GM23248 (cell line): Measurements from ENCODE around the gene PCP4. TPM values are rescaled to one million over a fixed set of nuclear protein-coding genes. Genes with fewer than 3 reads are reported as not detected.
"Not testable (repeated sequence)": the region's sequence is repeated elsewhere in the genome, so short reads cannot be mapped to it uniquely, and the experiment has no call there.

ENCODE experiments used
- DNase-seq: peaks from one replicate; pipeline ENCODE4 v3.0.0-alpha.2; 2015
- H2AFZ ChIP-seq: fragments of 200-600 bp; sonication (generic); 2 replicates; pipeline ENCODE4 v1.6.1; 2016; ENCODE audit warnings: antibody characterized with exemption
- H3F3A ChIP-seq: fragments of 200-600 bp; sonication (generic); 2 replicates; pipeline ENCODE4 v1.6.1; 2016; ENCODE audit warnings: mild to moderate bottlenecking, antibody characterized with exemption, mixed run types; ENCODE audit not compliant: insufficient read depth
- H3K27ac ChIP-seq: fragments of 200-600 bp; sonication (generic); 2 replicates; pipeline ENCODE4 v1.5.1; 2016; ENCODE audit warnings: mild to moderate bottlenecking
- H3K27me3 ChIP-seq: fragments of 200-600 bp; sonication (generic); replicated peaks from 2 replicates; pipeline ENCODE4 v1.6.1; 2016; ENCODE audit warnings: mild to moderate bottlenecking; ENCODE audit not compliant: insufficient read depth
- H3K36me3 ChIP-seq: fragments of 200-600 bp; sonication (generic); 2 replicates; pipeline ENCODE4 v1.6.1; 2016; ENCODE audit warnings: low read depth, mild to moderate bottlenecking
- H3K4me1 ChIP-seq: fragments of 200-600 bp; sonication (generic); 2 replicates; pipeline ENCODE4 v1.6.1; 2016; ENCODE audit warnings: mild to moderate bottlenecking; ENCODE audit not compliant: insufficient read depth
- H3K4me2 ChIP-seq: fragments of 200-600 bp; sonication (generic); one replicate; pipeline ENCODE4 v1.6.1; 2016; ENCODE audit warnings: mild to moderate bottlenecking; ENCODE audit not compliant: unreplicated experiment
- H3K4me3 ChIP-seq: fragments of 200-600 bp; sonication (generic); 2 replicates; pipeline ENCODE4 v1.5.1; 2016; ENCODE audit warnings: mild to moderate bottlenecking
- H3K79me2 ChIP-seq: fragments of 200-600 bp; sonication (generic); 2 replicates; pipeline ENCODE4 v1.6.1; 2016; ENCODE audit warnings: mild to moderate bottlenecking; ENCODE audit not compliant: insufficient read depth
- H3K9ac ChIP-seq: fragments of 200-600 bp; sonication (generic); 2 replicates; pipeline ENCODE4 v1.6.1; 2016; ENCODE audit warnings: mild to moderate bottlenecking
- H3K9me2 ChIP-seq: fragments of 200-600 bp; sonication (generic); 2 replicates; pipeline ENCODE4 v1.6.1; 2016; ENCODE audit warnings: mixed run types, mild to moderate bottlenecking, moderate library complexity; ENCODE audit not compliant: insufficient read depth
- H3K9me3 ChIP-seq: fragments of 200-600 bp; sonication (generic); one replicate; pipeline ENCODE4 v1.6.1; 2017; ENCODE audit warnings: low read depth
- H4K20me1 ChIP-seq: fragments of 200-600 bp; sonication (generic); 2 replicates; pipeline ENCODE4 v1.6.0; 2016; ENCODE audit not compliant: insufficient read depth
- EZH2 ChIP-seq: fragments of 200-600 bp; sonication (generic); IDR thresholded peaks from 2 replicates; pipeline ENCODE4 v1.6.1; 2018; ENCODE audit warnings: antibody characterized with exemption, mild to moderate bottlenecking; ENCODE audit not compliant: insufficient read depth, poor library complexity, severe bottlenecking
- EZH2phosphoT487 ChIP-seq: fragments of 200-600 bp; sonication (generic); IDR thresholded peaks from 2 replicates; pipeline ENCODE4 v1.6.1; 2018; ENCODE audit warnings: antibody characterized with exemption, moderate library complexity, mild to moderate bottlenecking, low read depth; ENCODE audit not compliant: insufficient read depth
- whole genome bisulfite sequencing, 2 experiments: methylation state at CpG; one replicate each; pipeline ENCODE4 v1.1.6; 2015 to 2017; ENCODE audit warnings: low lambda C conversion rate in 2 of 2, low coverage in 1 of 2; ENCODE audit errors: missing lambda C conversion rate in 2 of 2; 5-methylcytosine and 5-hydroxymethylcytosine counted together
- in situ Hi-C: fragments of 300-500 bp; cut with MboI; formaldehyde crosslinking; loops from 2 replicates; pipeline ENCODE4 v1.15.0; 2020
- polyA plus RNA-seq: library from polyadenylated mRNA; unstranded; fragments of >200 nt; fragmentation: Nextera tagmentation; extraction: Ambion mirVana; gene quantifications from 2 replicates; pipeline ENCODE4 v1.2.1, GENCODE V29; 2016
- total RNA-seq: library from RNA; depleted of rRNA; stranded (reverse); fragments of >200 nt; shearing (Covaris generic); gene quantifications from 2 replicates; pipeline ENCODE4 v1.2.3, GENCODE V29; 2014

Gene PCP4
- total and polyA plus RNA-seq, 2 experiments from 2014 or later = not detected

DNA sequence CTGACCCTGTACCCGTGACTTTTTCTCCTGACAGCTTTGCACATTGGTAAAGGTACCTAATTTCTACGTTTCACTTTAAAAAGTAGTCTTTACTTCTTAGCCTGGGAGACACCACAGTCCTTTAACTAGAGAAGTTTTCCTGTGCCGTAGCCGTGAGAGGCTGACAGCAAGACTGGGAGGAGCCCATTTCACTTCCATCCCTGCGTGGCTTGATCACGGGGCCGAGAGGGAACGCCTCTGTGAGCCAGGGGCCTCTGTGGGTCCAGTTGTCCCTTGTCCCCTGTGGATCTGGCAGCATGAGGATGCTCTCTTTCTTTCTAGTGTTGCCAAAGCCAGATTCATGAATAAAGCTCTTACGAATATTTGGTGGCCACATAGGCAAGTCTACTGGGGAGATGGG lies 21.6 kb downstream of the PCP4 start:
- no peak for TF ChIP-seq EZH2phosphoT487
- no peak for TF ChIP-seq EZH2
- H3K9ac ChIP-seq = no peak overlapping the region
- peaks cover 3% of the 10 kb centered on the region for H3K9me3 ChIP-seq
- no peaks in the 10 kb centered on the region for H3K9me2 ChIP-seq
- H3K79me2 ChIP-seq = no peaks in the 10 kb centered on the region
- H3K27ac ChIP-seq = no peak overlapping the region
- H3K4me2 ChIP-seq = no peak overlapping the region
- in situ Hi-C loops = no loop called here
- no peaks in the 10 kb centered on the region for H3F3A ChIP-seq
- H3K27me3 ChIP-seq = no peaks in the 10 kb centered on the region
- no peaks in the 10 kb centered on the region for H3K36me3 ChIP-seq
- no peaks in the 10 kb centered on the region for H3K4me1 ChIP-seq
- H2AFZ ChIP-seq = no peak overlapping the region
- DNase-seq = no peak
- 27 to 34% methylated on average over 9 of the region's 9 CpGs for WGBS, 2 experiments
- H4K20me1 ChIP-seq = no peaks in the 10 kb centered on the region
- no peak overlapping the region for H3K4me3 ChIP-seq

DNA sequence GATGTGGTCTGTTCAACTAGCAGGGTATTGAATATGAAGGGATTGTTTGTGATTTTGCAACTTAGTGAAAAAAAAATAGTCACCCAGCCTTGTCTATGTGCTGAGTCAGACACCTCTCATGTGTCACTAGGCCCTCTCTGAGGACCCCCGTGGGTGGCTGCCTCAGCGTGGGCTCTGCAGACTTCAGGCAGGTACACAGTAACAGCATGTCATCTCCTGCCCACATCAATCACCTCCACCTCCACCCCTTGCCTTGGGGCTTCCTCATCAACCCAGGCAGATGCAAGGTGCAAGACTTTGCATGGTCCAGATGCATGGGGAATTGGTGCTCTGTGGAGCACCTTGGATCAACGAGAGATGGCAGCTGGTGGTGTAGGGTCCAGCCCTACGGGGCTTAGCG lies 23.9 kb downstream of the PCP4 start:
- H3K36me3 ChIP-seq = no peaks in the 10 kb centered on the region
- in situ Hi-C loops = no loop called here
- no peak overlapping the region for H3K4me3 ChIP-seq
- no peak for TF ChIP-seq EZH2
- no peak for TF ChIP-seq EZH2phosphoT487
- no peaks in the 10 kb centered on the region for H3K79me2 ChIP-seq
- no peaks in the 10 kb centered on the region for H3F3A ChIP-seq
- no peak overlapping the region for H2AFZ ChIP-seq
- no peaks in the 10 kb centered on the region for H3K4me1 ChIP-seq
- H3K4me2 ChIP-seq = no peak overlapping the region
- H3K9me2 ChIP-seq = no peaks in the 10 kb centered on the region
- no peak overlapping the region for H3K27ac ChIP-seq
- no peaks in the 10 kb centered on the region for H4K20me1 ChIP-seq
- peaks cover 3% of the 10 kb centered on the region for H3K9me3 ChIP-seq
- H3K27me3 ChIP-seq = no peaks in the 10 kb centered on the region
- 25% methylated on average over 5 of the region's 5 CpGs for WGBS, 2 experiments
- DNase-seq = no peak
- no peak overlapping the region for H3K9ac ChIP-seq

DNA sequence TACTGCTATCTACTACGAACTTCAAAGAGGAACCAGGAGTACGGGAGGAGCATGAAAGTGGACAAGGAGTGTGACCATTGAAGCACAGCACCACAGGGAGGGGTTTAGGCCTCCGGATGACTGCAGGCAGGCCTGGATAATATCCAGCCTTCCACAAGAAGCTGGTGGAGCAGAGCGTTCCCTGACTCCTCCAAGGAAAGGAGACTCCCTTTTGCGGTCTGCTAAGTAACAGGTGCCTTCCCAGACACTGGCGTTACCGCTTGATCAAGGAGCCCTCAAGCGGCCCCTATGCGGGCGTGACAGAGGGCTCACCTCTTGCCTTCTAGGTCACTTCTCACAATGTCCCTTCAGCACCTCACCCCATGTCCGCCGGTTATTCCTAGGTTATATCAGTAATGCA lies 24.6 kb downstream of the PCP4 start:
- WGBS, 2 experiments = 37 to 44% methylated on average over 11 to 12 of the region's 12 CpGs
- DNase-seq, H3K27me3 ChIP-seq, H3K9me2 ChIP-seq, H2AFZ ChIP-seq, in situ Hi-C loops, H3K27ac ChIP-seq, H3K36me3 ChIP-seq, H3K4me1 ChIP-seq, H3K9ac ChIP-seq, H4K20me1 ChIP-seq, H3F3A ChIP-seq, H3K4me3 ChIP-seq, H3K9me3 ChIP-seq, H3K4me2 ChIP-seq, H3K79me2 ChIP-seq: not testable (repeated sequence)

DNA sequence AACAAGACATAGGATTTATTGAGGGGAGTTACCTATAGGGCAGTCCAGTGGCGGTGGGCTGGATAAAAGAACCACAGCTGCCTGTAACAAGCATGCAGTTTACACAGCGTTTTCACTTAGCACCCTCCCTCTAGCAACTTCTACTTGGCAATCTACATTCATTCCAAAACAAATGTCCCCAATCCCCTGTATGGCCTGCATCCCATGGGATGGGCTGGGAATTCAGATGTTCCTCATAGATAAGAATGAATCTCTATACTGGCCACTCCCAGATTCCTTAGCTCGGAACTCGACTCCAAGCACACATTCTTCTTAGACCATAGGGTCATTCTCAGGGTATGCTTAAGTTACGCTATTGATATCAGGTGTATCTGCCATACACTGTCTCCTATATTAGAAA lies 33.3 kb downstream of the PCP4 start:
- no peaks in the 10 kb centered on the region for H3K36me3 ChIP-seq
- H3K27ac ChIP-seq = no peak overlapping the region
- TF ChIP-seq EZH2phosphoT487 (no peak), EZH2 (no peak)
- H3K9me3 ChIP-seq = no peaks in the 10 kb centered on the region
- H3K79me2 ChIP-seq = no peaks in the 10 kb centered on the region
- no peaks in the 10 kb centered on the region for H4K20me1 ChIP-seq
- no peak for DNase-seq
- no peak overlapping the region for H3K4me2 ChIP-seq
- no peak overlapping the region for H3K9ac ChIP-seq
- in situ Hi-C loops = no loop called here
- H3K27me3 ChIP-seq = no peaks in the 10 kb centered on the region
- no peaks in the 10 kb centered on the region for H3K9me2 ChIP-seq
- no peak overlapping the region for H3K4me3 ChIP-seq
- H3F3A ChIP-seq = no peaks in the 10 kb centered on the region
- no peak overlapping the region for H2AFZ ChIP-seq
- H3K4me1 ChIP-seq = no peaks in the 10 kb centered on the region
- 33 to 39% methylated on average over 5 of the region's 5 CpGs for WGBS, 2 experiments

DNA sequence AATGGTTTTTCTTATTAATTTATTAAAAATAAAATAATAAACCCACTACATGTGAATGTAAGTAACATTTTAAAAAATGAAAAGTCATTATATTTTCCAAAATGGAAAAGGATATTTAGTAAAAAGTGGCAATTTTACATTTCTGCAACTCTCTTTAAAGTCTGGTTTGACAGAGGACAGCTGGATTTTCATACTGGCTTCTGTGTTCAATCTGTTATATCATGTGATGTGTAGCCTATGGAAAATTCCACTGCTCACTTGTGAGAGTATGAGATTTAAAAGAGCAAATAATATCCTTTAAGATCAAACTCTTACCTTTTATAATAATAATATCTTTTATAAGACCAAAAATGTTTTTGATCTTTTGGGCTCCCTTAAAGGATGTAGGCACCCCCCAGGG lies 33.7 kb downstream of the PCP4 start:
- Histone ChIP-seq H3K4me3 (no peak overlapping the region), H3K9ac (no peak overlapping the region), H3K9me3 (no peaks in the 10 kb centered on the region), H3K79me2 (no peaks in the 10 kb centered on the region), H3K27ac (no peak overlapping the region), H2AFZ (no peak overlapping the region), H3F3A (no peaks in the 10 kb centered on the region), H4K20me1 (no peaks in the 10 kb centered on the region), H3K36me3 (no peaks in the 10 kb centered on the region), H3K27me3 (no peaks in the 10 kb centered on the region), H3K9me2 (no peaks in the 10 kb centered on the region), H3K4me2 (no peak overlapping the region), H3K4me1 (no peaks in the 10 kb centered on the region)
- TF ChIP-seq EZH2 (no peak), EZH2phosphoT487 (no peak)
- DNase-seq = no peak
- in situ Hi-C loops = no loop called here
